Measurements from ENCODE around the gene MAPK8. TPM values are rescaled to one million over a fixed set of nuclear protein-coding genes. Genes with fewer than 3 reads are reported as not detected.

The MAPK8 gene
- total and polyA plus RNA-seq, 9 of the 15 experiments (the other 6 are each of a cell fraction or from before 2014, with no cell fraction given) = 6.4 to 159 (median 71.0) TPM

DNA sequence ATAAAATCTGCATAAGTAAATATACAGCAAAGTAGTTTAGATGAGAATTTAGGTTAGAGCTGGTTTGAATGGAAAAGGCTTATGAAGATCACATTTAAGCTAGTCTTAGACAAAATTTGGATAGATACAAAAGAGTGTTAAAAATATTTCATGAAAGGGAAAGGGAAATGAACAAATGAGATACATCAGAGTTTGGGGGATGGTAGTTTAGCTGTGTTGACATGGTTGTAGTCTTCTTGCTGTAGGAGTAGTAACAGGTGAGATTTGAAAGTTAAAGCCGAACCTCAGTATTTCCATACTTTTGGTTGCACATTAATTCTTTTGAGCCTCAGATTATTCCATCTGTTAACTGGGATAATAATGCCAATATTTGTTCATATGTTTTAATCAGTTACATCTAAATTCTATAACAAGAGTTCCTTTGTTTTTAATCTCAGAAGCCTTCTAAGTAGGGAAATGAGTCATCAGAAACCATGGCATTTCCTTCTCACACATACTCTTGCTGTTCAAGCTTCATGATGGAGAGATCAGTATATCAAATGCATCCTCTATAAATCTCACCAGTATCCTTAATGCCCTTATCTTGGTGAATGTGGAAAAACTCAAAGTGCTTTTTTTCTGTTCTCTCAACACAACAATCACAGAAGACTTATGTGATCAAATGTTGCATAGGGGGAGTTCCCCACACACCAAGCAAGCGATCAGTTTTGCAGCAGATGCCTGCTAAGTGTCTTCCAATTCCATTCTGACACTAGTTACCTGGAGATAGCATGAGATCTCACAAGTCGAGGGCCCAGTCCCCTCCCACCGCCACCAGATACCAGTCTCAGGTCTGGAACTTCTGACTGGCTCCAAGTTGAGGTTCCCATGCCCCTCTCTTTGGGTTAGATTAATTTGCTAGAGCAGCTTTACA lies 84.7 kb downstream of the MAPK8 start (continued):
- TF ChIP-seq ZNF592 (IDR thresholded peaks at IDR 0.05) (0 out of 2 replicates have a peak, but pooled peaks have one; percentile 27), ZNF217 (CRISPR knock-in tag; IDR thresholded peaks at IDR 0.05) (no peak), HDAC1 (IDR thresholded peaks at IDR 0.05) (no peak), RFX1 (IDR thresholded peaks at IDR 0.05) (peak; percentile 21), DPF2 (IDR thresholded peaks at IDR 0.05) (peak; percentile 59; the same call in 1 of the 2 replicates), MLX (CRISPR knock-in tag; conservative IDR thresholded peaks at IDR 0.05) (no peak), REST (IDR thresholded peaks at IDR 0.05; ENCODE audit: borderline replicate concordance) (no peak), REST (CRISPR knock-in tag; IDR thresholded peaks at IDR 0.05; ENCODE audit: low read depth) (no peak), HNRNPH1 (optimal IDR thresholded peaks at IDR 0.05; ENCODE audit: low read depth, low read length) (no peak), SNAPC5 (CRISPR knock-in tag; IDR thresholded peaks at IDR 0.05) (no peak), GABPB2 (CRISPR knock-in tag; conservative IDR thresholded peaks at IDR 0.05) (no peak), DDX20 (tag; IDR thresholded peaks at IDR 0.05; ENCODE audit: low read depth) (no peak), CBFB (CRISPR knock-in tag; IDR thresholded peaks at IDR 0.05) (no peak), STAG1 (CRISPR knock-in tag; IDR thresholded peaks at IDR 0.05; ENCODE audit: borderline replicate concordance) (no peak)

Measured in K562 (cell line).